HCT116 (cell line): ENCODE results near the gene ACOX3. TPM values are rescaled to one million over a fixed set of nuclear protein-coding genes. Genes with fewer than 3 reads are reported as not detected.

Experiments used
- ATAC-seq: fragments of 200-7000 bp; cut with Tn5 transposase; 2 replicates; pipeline ENCODE4 v1.9.1; 2020; ENCODE audit warnings: mild to moderate bottlenecking, moderate library complexity
- BruUV-seq: library from RNA; stranded (reverse); fragments of 400-500 nt; replicated peaks from 2 replicates; lab custom pipeline; 2021; lab: Mats Ljungman, UMichigan
- CTCF ChIA-PET: fragments of 300-600 bp; sonication (Branson Sonifier 250); formaldehyde crosslinking; loops from one replicate; lab custom pipeline; 2021; ENCODE audit warnings: antibody characterized with exemption; lab: Charles Lee
- POLR2A ChIA-PET: fragments of 300-600, 350-600 bp; sonication (Branson Sonifier 250); formaldehyde crosslinking; loops from one replicate; lab custom pipeline; 2021; ENCODE audit warnings: antibody characterized with exemption; lab: Charles Lee
- RAD21 ChIA-PET, 2 experiments: fragments of 300-600 bp; sonication (Branson Sonifier 250); formaldehyde crosslinking; loops; one replicate each; lab custom pipeline; 2023; ENCODE audit warnings: low total read pairs in 2 of 2; ENCODE audit not compliant: uncharacterized antibody in 2 of 2, unreplicated experiment in 2 of 2, low non-redundant PET in 1 of 2; lab: Charles Lee
- DNase-seq: peaks from one replicate; pipeline ENCODE4 v3.0.0-alpha.2; 2010; ENCODE audit warnings: low read depth, low spot score
- H2AFZ ChIP-seq: fragments of 200-600 bp; shearing (Covaris generic), sonication (generic); 2 replicates; pipeline ENCODE4 v1.6.1; 2017; ENCODE audit warnings: low read depth, mixed run types, mixed read lengths, antibody characterized with exemption, low read length; ENCODE audit not compliant: poor library complexity, severe bottlenecking
- H3K27ac ChIP-seq: 2 replicates; pipeline ENCODE4 v1.5.1; 2012; ENCODE audit warnings: low read depth, low read length
- H3K27me3 ChIP-seq: fragments of 200-600 bp; sonication (generic); 2 replicates; pipeline ENCODE4 v1.6.1; 2016; ENCODE audit warnings: mixed run types, low read length, mixed read lengths; ENCODE audit not compliant: insufficient read depth
- H3K36me3 ChIP-seq, 2 experiments: fragments of 200-500 bp in 1 of 2; fragments of 200-600 bp in 1 of 2; sonication (Bioruptor generic) in 1 of 2; sonication (generic) in 1 of 2; 2 replicates each; pipeline versions ENCODE4 v1.5.1 to v1.6.1; 2014 to 2016; ENCODE audit warnings: low read length in 2 of 2, inconsistent platforms in 1 of 2, mixed read lengths in 1 of 2, mixed run types in 1 of 2; ENCODE audit not compliant: insufficient read depth in 2 of 2, control insufficient read depth in 1 of 2
- H3K4me1 ChIP-seq, 2 experiments: fragments of 200-600 bp in 1 of 2; sonication (generic) in 1 of 2; 2 replicates each; pipeline versions ENCODE4 v1.5.1 to v1.6.1; 2012 to 2017; ENCODE audit warnings: low read length in 2 of 2, inconsistent platforms in 1 of 2, mild to moderate bottlenecking in 1 of 2, mixed read lengths in 1 of 2, mixed run types in 1 of 2, moderate library complexity in 1 of 2; ENCODE audit not compliant: insufficient read depth in 2 of 2, control insufficient read depth in 1 of 2
- H3K4me2 ChIP-seq: fragments of 200-600 bp; sonication (generic); 2 replicates; pipeline ENCODE4 v1.6.1; 2017; ENCODE audit warnings: mixed run types, low read length, mixed read lengths
- H3K4me3 ChIP-seq, 2 experiments: fragments of 200-600 bp in 1 of 2; sonication (generic) in 1 of 2; replicated peaks in 1 of 2; 2 replicates each; pipeline ENCODE4 v1.5.1; 2011 to 2016; ENCODE audit warnings: low read length in 2 of 2, control low read depth in 1 of 2, low read depth in 1 of 2, mild to moderate bottlenecking in 1 of 2, mixed read lengths in 1 of 2, mixed run types in 1 of 2
- H3K79me2 ChIP-seq: fragments of 200-600 bp; sonication (generic); 2 replicates; pipeline ENCODE4 v1.6.1; 2017; ENCODE audit warnings: mild to moderate bottlenecking, mixed run types, low read length, moderate library complexity, mixed read lengths; ENCODE audit not compliant: insufficient read depth
- H3K9ac ChIP-seq: fragments of 200-600 bp; sonication (generic); 2 replicates; pipeline ENCODE4 v1.6.1; 2016; ENCODE audit warnings: low read length, mixed read lengths
- H3K9me2 ChIP-seq: fragments of 200-600 bp; sonication (generic), shearing (Covaris generic); 2 replicates; pipeline ENCODE4 v1.6.1; 2017; ENCODE audit warnings: mixed run types, mild to moderate bottlenecking, moderate library complexity; ENCODE audit not compliant: insufficient read depth
- H3K9me3 ChIP-seq, 2 experiments: fragments of 200-500 bp in 1 of 2; fragments of 200-600 bp in 1 of 2; sonication (Bioruptor generic) in 1 of 2; sonication (generic) in 1 of 2; 2 replicates each; pipeline ENCODE4 v1.6.1; 2014 to 2017; ENCODE audit warnings: low read length in 2 of 2, mixed read lengths in 2 of 2, inconsistent platforms in 1 of 2, low read depth in 1 of 2, mild to moderate bottlenecking in 1 of 2, mixed run types in 1 of 2, moderate library complexity in 1 of 2; ENCODE audit not compliant: control insufficient read depth in 1 of 2, insufficient read depth in 1 of 2
- H4K20me1 ChIP-seq: fragments of 200-600 bp; sonication (generic), shearing (Covaris generic); 2 replicates; pipeline ENCODE4 v1.6.1; 2017; ENCODE audit warnings: mixed run types, mild to moderate bottlenecking, moderate library complexity; ENCODE audit not compliant: insufficient read depth
- CBX3 ChIP-seq: IDR thresholded peaks from 2 replicates; pipeline ENCODE4 v1.6.1; 2012; ENCODE audit warnings: low read depth
- CEBPB ChIP-seq: IDR thresholded peaks from 2 replicates; pipeline ENCODE4 v1.6.1; 2012; ENCODE audit warnings: low read depth
- EGR1 ChIP-seq: IDR thresholded peaks from 2 replicates; pipeline ENCODE4 v1.6.1; 2012; ENCODE audit warnings: low read depth
- ELF1 ChIP-seq: IDR thresholded peaks from 2 replicates; pipeline ENCODE4 v1.6.1; 2012; ENCODE audit warnings: low read depth, borderline replicate concordance
- EZH2phosphoT487 ChIP-seq: fragments of 200-600 bp; IDR thresholded peaks from 2 replicates; pipeline ENCODE4 v1.6.1; 2018; ENCODE audit warnings: antibody characterized with exemption, borderline replicate concordance
- FOSL1 ChIP-seq: IDR thresholded peaks from 2 replicates; pipeline ENCODE4 v1.6.1; 2012; ENCODE audit warnings: low read depth
- JUND ChIP-seq: IDR thresholded peaks from 2 replicates; pipeline ENCODE4 v1.6.1; 2012
- MAX ChIP-seq: IDR thresholded peaks from 2 replicates; pipeline ENCODE4 v1.6.1; 2012
- POLR2A ChIP-seq: IDR thresholded peaks from 2 replicates; pipeline ENCODE4 v1.7.0; 2011; ENCODE audit warnings: borderline replicate concordance; ENCODE audit not compliant: insufficient read depth, insufficient read length; ENCODE audit errors: extremely low read depth
- POLR2AphosphoS5 ChIP-seq: IDR thresholded peaks from 2 replicates; pipeline ENCODE4 v1.6.1; 2011; ENCODE audit warnings: mild to moderate bottlenecking, low read depth, low read length, moderate library complexity
- REST ChIP-seq: IDR thresholded peaks from 2 replicates; pipeline ENCODE4 v1.6.1; 2012; ENCODE audit warnings: low read depth
- SP1 ChIP-seq: IDR thresholded peaks from 2 replicates; pipeline ENCODE4 v1.6.1; 2012; ENCODE audit warnings: low read depth
- SRF ChIP-seq: IDR thresholded peaks from 2 replicates; pipeline ENCODE4 v1.6.1; 2012; ENCODE audit warnings: low read depth
- TCF7L2 ChIP-seq: IDR thresholded peaks from 2 replicates; pipeline ENCODE4 v1.7.0; 2011; ENCODE audit warnings: borderline replicate concordance, inconsistent platforms; ENCODE audit not compliant: insufficient read depth, insufficient read length; ENCODE audit errors: extremely low read depth
- ZFX ChIP-seq: fragments of 450-650 bp; IDR thresholded peaks from 2 replicates; pipeline ENCODE4 v1.6.1; 2017
- ZNF274 ChIP-seq: fragments of 200-500 bp; sonication (Bioruptor generic); IDR thresholded peaks from 2 replicates; pipeline ENCODE4 v1.6.1; 2014; ENCODE audit warnings: mild to moderate bottlenecking, low read depth, low read length, inconsistent platforms
- intact Hi-C: fragments of 100-400 bp; cut with micrococcal nuclease; formaldehyde crosslinking; loops from 2 replicates; pipeline ENCODE4 v1.10.0; 2022
- total RNA-seq: library from RNA; stranded (reverse); gene quantifications from one replicate; pipeline ENCODE4 v1.2.1, GENCODE V29; 2021; ENCODE audit not compliant: unreplicated experiment

The ACOX3 gene
- total RNA-seq, 1 experiment from 2014 or later: 16.9 TPM

GRCh38 chr4:8347660-8348059, 92.9 kb downstream of the ACOX3 start:
- RAD21 ChIA-PET: no interaction called here
- CTCF ChIA-PET: no interaction called here
- Histone ChIP-seq H3K4me2 (no peak overlapping the region), H3K27me3 (no peaks in the 10 kb centered on the region)
- no peak for TF ChIP-seq MAX
- no peak for TF ChIP-seq CBX3
- no peak for TF ChIP-seq POLR2AphosphoS5
- no peak for TF ChIP-seq TCF7L2
- no peak for TF ChIP-seq SRF
- TF ChIP-seq, all 23 proteins: peak for 0
- H3K9me2 ChIP-seq: no peaks in the 10 kb centered on the region
- no peak for DNase-seq
- H3K9me3 ChIP-seq: no peaks in the 10 kb centered on the region
- no peaks in the 10 kb centered on the region for H3K4me1 ChIP-seq
- BruUV-seq: no TSS peak
- no peak overlapping the region for H2AFZ ChIP-seq
- H3K27ac ChIP-seq: no peak overlapping the region
- H3K4me3 ChIP-seq: no peak overlapping the region
- intact Hi-C loops: no loop called here
- H3K79me2 ChIP-seq: no peaks in the 10 kb centered on the region
- POLR2A ChIA-PET: no interaction called here
- no peaks in the 10 kb centered on the region for H3K36me3 ChIP-seq
- no peaks in the 10 kb centered on the region for H4K20me1 ChIP-seq
- no peak overlapping the region for H3K9ac ChIP-seq
- ATAC-seq: no peak

GRCh38 chr4:8346838-8347605, 93.5 kb downstream of the ACOX3 start:
- ATAC-seq (no peak), DNase-seq (no peak)
- Histone ChIP-seq H2AFZ (no peak overlapping the region), H4K20me1 (no peaks in the 10 kb centered on the region), H3K27ac (no peak overlapping the region), H3K9ac (no peak overlapping the region), H3K36me3 (no peaks in the 10 kb centered on the region), H3K4me2 (no peak overlapping the region), H3K4me1 (no peaks in the 10 kb centered on the region), H3K9me3 (no peaks in the 10 kb centered on the region), H3K27me3 (no peaks in the 10 kb centered on the region), H3K4me3 (no peak overlapping the region), H3K9me2 (no peaks in the 10 kb centered on the region), H3K79me2 (no peaks in the 10 kb centered on the region)
- RAD21 ChIA-PET: no interaction called here
- POLR2A ChIA-PET: no interaction called here
- no TSS peak for BruUV-seq
- intact Hi-C loops: no loop called here
- CTCF ChIA-PET: no interaction called here
- TF ChIP-seq ELF1: no peak
- no peak for TF ChIP-seq EZH2phosphoT487
- no peak for TF ChIP-seq ZNF274
- no peak for TF ChIP-seq POLR2AphosphoS5
- TF ChIP-seq FOSL1: no peak
- no peak for TF ChIP-seq JUND
- TF ChIP-seq ZFX: no peak
- no peak for TF ChIP-seq CBX3
- TF ChIP-seq POLR2A: no peak
- no peak for TF ChIP-seq TCF7L2
- TF ChIP-seq CEBPB: no peak
- TF ChIP-seq SP1: no peak
- TF ChIP-seq EGR1: no peak
- TF ChIP-seq REST: no peak
